ENCODE data around the gene SUCLA2.

SUCLA2 gene

DNA sequence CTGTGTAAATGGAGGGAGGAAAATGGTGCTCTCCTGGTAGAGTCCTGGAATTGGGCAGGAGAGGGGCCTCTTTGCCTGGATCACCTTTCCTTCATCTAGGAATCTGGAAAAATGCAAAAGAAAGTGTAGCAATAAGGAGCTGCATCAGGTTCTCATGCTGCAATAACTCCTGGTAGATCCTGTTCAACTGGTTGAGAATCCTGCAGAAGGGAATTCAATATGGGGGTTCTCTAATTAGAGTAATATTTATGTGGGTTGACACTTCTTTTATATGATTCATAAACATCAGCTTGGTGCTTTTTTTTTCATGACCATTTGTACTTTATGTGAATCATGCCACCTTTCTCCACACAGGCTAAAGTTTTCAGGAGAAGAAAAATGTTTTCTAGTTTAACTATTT is 27.0 kb upstream of the SUCLA2 start:
- DNase-seq (ENCODE audit: low spot score) (no peak), ATAC-seq (ENCODE audit: low read depth) (no peak)
- no peaks in the 10 kb centered on the region for H3K4me1 ChIP-seq (ENCODE audit: insufficient read depth, poor library complexity, severe bottlenecking)
- no peaks in the 10 kb centered on the region for H3K9me3 ChIP-seq (ENCODE audit: severe bottlenecking)
- TF ChIP-seq, protein P1, sequence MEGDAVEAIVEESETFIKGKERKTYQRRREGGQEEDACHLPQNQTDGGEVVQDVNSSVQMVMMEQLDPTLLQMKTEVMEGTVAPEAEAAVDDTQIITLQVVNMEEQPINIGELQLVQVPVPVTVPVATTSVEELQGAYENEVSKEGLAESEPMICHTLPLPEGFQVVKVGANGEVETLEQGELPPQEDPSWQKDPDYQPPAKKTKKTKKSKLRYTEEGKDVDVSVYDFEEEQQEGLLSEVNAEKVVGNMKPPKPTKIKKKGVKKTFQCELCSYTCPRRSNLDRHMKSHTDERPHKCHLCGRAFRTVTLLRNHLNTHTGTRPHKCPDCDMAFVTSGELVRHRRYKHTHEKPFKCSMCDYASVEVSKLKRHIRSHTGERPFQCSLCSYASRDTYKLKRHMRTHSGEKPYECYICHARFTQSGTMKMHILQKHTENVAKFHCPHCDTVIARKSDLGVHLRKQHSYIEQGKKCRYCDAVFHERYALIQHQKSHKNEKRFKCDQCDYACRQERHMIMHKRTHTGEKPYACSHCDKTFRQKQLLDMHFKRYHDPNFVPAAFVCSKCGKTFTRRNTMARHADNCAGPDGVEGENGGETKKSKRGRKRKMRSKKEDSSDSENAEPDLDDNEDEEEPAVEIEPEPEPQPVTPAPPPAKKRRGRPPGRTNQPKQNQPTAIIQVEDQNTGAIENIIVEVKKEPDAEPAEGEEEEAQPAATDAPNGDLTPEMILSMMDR (IDR thresholded peaks at IDR 0.05; ENCODE audit: poor library complexity, severe bottlenecking): no peak
- H3K27me3 ChIP-seq (ENCODE audit: insufficient read depth, poor library complexity, severe bottlenecking): no peaks in the 10 kb centered on the region
- no peaks in the 10 kb centered on the region for H3K36me3 ChIP-seq (ENCODE audit: low read depth)
- H3K4me3 ChIP-seq (ENCODE audit: severe bottlenecking): no peak overlapping the region
- H3K27ac ChIP-seq (ENCODE audit: poor library complexity, severe bottlenecking): no peak overlapping the region

DNA sequence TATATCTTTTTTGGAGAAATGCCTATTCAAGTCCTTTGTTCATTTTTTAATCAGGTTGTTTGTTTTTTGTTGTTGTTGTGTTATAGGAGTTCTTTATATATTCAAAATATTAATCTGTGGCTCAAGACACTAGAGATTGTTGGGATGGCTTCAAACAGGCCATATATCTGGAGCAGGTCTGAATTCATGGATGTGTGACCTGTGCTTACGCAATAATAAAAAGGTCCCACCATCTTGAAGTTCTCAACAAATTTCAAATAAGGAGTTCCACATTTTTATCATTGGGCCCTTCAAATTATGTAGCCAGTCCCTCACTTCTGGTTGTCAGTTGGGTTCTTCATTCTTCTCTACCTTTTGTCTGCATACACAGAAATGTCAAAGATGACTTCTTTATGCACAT is 18.7 kb upstream of the SUCLA2 start:
- no peaks in the 10 kb centered on the region for H3K27me3 ChIP-seq (ENCODE audit: insufficient read depth, poor library complexity, severe bottlenecking)
- TF ChIP-seq, protein P1 (IDR thresholded peaks at IDR 0.05; ENCODE audit: poor library complexity, severe bottlenecking): no peak
- no peaks in the 10 kb centered on the region for H3K36me3 ChIP-seq (ENCODE audit: low read depth)
- no peaks in the 10 kb centered on the region for H3K4me1 ChIP-seq (ENCODE audit: insufficient read depth, poor library complexity, severe bottlenecking)
- H3K9me3 ChIP-seq (ENCODE audit: severe bottlenecking): no peaks in the 10 kb centered on the region
- ATAC-seq (ENCODE audit: low read depth) (no peak), DNase-seq (ENCODE audit: low spot score) (no peak)
- no peak overlapping the region for H3K4me3 ChIP-seq (ENCODE audit: severe bottlenecking)
- no peak overlapping the region for H3K27ac ChIP-seq (ENCODE audit: poor library complexity, severe bottlenecking)

DNA sequence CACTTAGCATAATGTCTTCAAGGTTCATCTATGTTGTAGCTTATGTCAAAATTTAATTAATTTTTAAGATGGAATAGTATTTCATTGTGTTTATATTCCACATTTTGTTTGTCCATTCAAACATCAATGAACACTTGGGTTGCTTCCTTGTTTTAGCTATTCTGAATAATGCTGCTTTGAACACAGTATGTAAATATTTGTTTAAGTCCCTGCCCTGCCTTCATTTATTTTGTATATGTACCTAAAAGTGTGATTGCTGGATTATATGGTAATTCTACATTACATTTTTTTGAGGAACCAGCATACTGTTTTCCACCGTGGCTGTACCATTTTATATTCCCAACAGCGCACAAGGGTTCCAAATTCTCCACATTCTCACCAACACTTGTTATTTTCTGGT is 17.6 kb upstream of the SUCLA2 start:
- Histone ChIP-seq H3K4me1 (ENCODE audit: insufficient read depth, poor library complexity, severe bottlenecking) (no peaks in the 10 kb centered on the region), H3K4me3 (ENCODE audit: severe bottlenecking) (no peak overlapping the region), H3K27me3 (ENCODE audit: insufficient read depth, poor library complexity, severe bottlenecking) (no peaks in the 10 kb centered on the region), H3K9me3 (ENCODE audit: severe bottlenecking) (no peaks in the 10 kb centered on the region), H3K36me3 (ENCODE audit: low read depth) (no peaks in the 10 kb centered on the region), H3K27ac (ENCODE audit: poor library complexity, severe bottlenecking) (no peak overlapping the region)
- no peak for ATAC-seq (ENCODE audit: low read depth)
- TF ChIP-seq, protein P1 (IDR thresholded peaks at IDR 0.05; ENCODE audit: poor library complexity, severe bottlenecking): no peak
- DNase-seq (ENCODE audit: low spot score): no peak

DNA sequence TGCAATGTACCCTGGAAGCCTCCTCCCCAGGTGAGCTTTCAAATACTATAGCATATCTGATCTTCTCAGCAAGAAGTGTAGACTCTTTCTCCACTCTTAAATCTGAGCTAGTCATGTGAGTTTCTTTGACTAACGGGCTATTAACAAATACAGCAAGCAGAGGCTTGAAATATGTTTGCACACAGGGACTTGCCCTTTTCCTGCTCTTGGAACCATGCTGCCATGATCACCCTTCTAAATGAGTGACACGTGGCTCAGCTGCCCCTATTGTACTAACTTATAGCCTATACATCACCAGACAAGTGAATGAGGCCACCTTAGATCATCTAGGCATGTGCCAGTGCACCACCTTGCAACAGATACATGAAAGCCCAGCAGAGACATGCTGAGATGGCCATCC is 13.3 kb upstream of the SUCLA2 start:
- Histone ChIP-seq H3K27me3 (ENCODE audit: insufficient read depth, poor library complexity, severe bottlenecking) (no peaks in the 10 kb centered on the region), H3K4me3 (ENCODE audit: severe bottlenecking) (no peak overlapping the region), H3K36me3 (ENCODE audit: low read depth) (no peaks in the 10 kb centered on the region), H3K27ac (ENCODE audit: poor library complexity, severe bottlenecking) (no peak overlapping the region), H3K4me1 (ENCODE audit: insufficient read depth, poor library complexity, severe bottlenecking) (peaks cover 6% of the 10 kb centered on the region), H3K9me3 (ENCODE audit: severe bottlenecking) (no peaks in the 10 kb centered on the region)
- TF ChIP-seq, protein P1 (IDR thresholded peaks at IDR 0.05; ENCODE audit: poor library complexity, severe bottlenecking): no peak
- ATAC-seq (ENCODE audit: low read depth) (no peak), DNase-seq (ENCODE audit: low spot score) (no peak)

DNA sequence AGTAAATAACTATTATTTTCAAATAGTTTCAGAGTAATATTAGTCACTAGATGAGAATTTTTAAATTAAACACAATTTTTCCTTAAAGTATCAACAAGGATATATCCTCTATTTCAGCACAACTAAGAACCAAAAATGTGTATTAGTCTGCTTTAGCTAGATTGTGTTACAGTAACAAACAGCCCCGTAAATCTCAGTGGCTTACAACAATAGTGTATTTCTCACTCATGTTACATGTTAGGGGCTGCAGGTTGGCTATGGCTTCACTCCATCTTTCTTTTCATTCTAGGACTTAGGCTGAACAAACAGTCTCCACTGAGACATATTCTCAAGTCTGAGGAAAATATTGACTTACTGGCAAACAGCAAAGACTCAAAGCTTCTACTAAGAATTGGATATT is 11.6 kb upstream of the SUCLA2 start:
- Histone ChIP-seq H3K4me3 (ENCODE audit: severe bottlenecking) (no peak overlapping the region), H3K4me1 (ENCODE audit: insufficient read depth, poor library complexity, severe bottlenecking) (peaks cover 19% of the 10 kb centered on the region), H3K27ac (ENCODE audit: poor library complexity, severe bottlenecking) (no peak overlapping the region), H3K27me3 (ENCODE audit: insufficient read depth, poor library complexity, severe bottlenecking) (no peaks in the 10 kb centered on the region), H3K9me3 (ENCODE audit: severe bottlenecking) (no peaks in the 10 kb centered on the region), H3K36me3 (ENCODE audit: low read depth) (no peaks in the 10 kb centered on the region)
- DNase-seq (ENCODE audit: low spot score) (no peak), ATAC-seq (ENCODE audit: low read depth) (no peak)
- TF ChIP-seq, protein P1 (IDR thresholded peaks at IDR 0.05; ENCODE audit: poor library complexity, severe bottlenecking): no peak

All from RWPE2 (cell line).